Astrocyte of the cerebellum (primary cell): ENCODE results near the gene SFXN1.
A peak's percentile ranks its signal among the peaks of the same experiment; 100 is the strongest.

Experiments used
- DNase-seq: peaks from one replicate; pipeline ENCODE4 v3.0.0-alpha.2; 2011; ENCODE audit warnings: low read depth
- H3K4me3 ChIP-seq: 2 replicates; pipeline ENCODE4 v1.5.1; 2011; ENCODE audit warnings: mild to moderate bottlenecking, low read depth, low read length, moderate library complexity
- CTCF ChIP-seq: IDR thresholded peaks from 2 replicates; pipeline ENCODE4 v1.5.1; 2012; ENCODE audit warnings: low read length, low read depth, moderate library complexity, mild to moderate bottlenecking; ENCODE audit errors: missing control alignments
- in situ Hi-C: cut with HindIII; loops from 2 replicates; pipeline ENCODE4 v1.10.0; 2017; ENCODE audit warnings: low sequenced_read_pairs

The SFXN1 gene

GRCh38 chr5:175456105-175456742 lies 22.1 kb upstream of the SFXN1 start:
- no peak for TF ChIP-seq CTCF
- H3K4me3 ChIP-seq: no peak overlapping the region
- no peak for DNase-seq
- in situ Hi-C loops: no loop called here

- no peak overlapping the region for H3K4me3 ChIP-seq
- no peak for TF ChIP-seq CTCF
- DNase-seq: no peak
- in situ Hi-C loops: no loop called here
Measured at GRCh38 chr5:175457466-175457865, 20.9 kb upstream of the SFXN1 start.

GRCh38 chr5:175460126-175460525 lies 18.2 kb upstream of the SFXN1 start:
- peak; percentile 39 for TF ChIP-seq CTCF
- in situ Hi-C loops: no loop called here
- no peak overlapping the region for H3K4me3 ChIP-seq
- no peak for DNase-seq

- in situ Hi-C loops: no loop called here
- DNase-seq: no peak
- no peak for TF ChIP-seq CTCF
- no peak overlapping the region for H3K4me3 ChIP-seq
Measured at GRCh38 chr5:175460552-175460951, 17.8 kb upstream of the SFXN1 start.

GRCh38 chr5:175461370-175461769 lies 17.0 kb upstream of the SFXN1 start:
- H3K4me3 ChIP-seq: no peak overlapping the region
- no peak for TF ChIP-seq CTCF
- in situ Hi-C loops: no loop called here
- DNase-seq: no peak

GRCh38 chr5:175463641-175464040 lies 14.7 kb upstream of the SFXN1 start:
- no peak for DNase-seq
- TF ChIP-seq CTCF: no peak
- in situ Hi-C loops: no loop called here
- no peak overlapping the region for H3K4me3 ChIP-seq
